Measurements from ENCODE around the gene ADARB1. TPM values are rescaled to one million over a fixed set of nuclear protein-coding genes. Genes with fewer than 3 reads are reported as not detected.

Gene ADARB1
- total RNA-seq, 1 experiment from 2014 or later = 15.8 TPM

- H3K4me1 Mint-ChIP-seq = peaks cover 9 to 12% of the 10 kb centered on the region in 2 experiments
- no peak overlapping the region for H3K4ac ChIP-seq (ENCODE audit: low read depth, low read length)
- no peak overlapping the region for H2AFZ ChIP-seq (ENCODE audit: low read length)
- H3K27me3 Mint-ChIP-seq (ENCODE audit: low read depth) = no peaks in the 10 kb centered on the region
- no peak overlapping the region for H4K8ac ChIP-seq (replicated peaks; ENCODE audit: insufficient read length, low read depth, low read length)
- H3K79me1 ChIP-seq (ENCODE audit: insufficient read depth, low read depth, low read length, poor library complexity, severe bottlenecking) = no peaks in the 10 kb centered on the region
- no peak overlapping the region for H3T11ph ChIP-seq (ENCODE audit: low read length)
- H3K27me3 ChIP-seq (ENCODE audit: insufficient read depth, low read length) = no peaks in the 10 kb centered on the region
- peaks cover 0 to 11% (median 5%) of the 10 kb centered on the region in 3 experiments; a peak in 2 of 7 replicates for H3K36me3 Mint-ChIP-seq (ENCODE audit: insufficient read depth in 1 of 3, low read depth in 3 of 3)
- no peak overlapping the region for H3K56ac ChIP-seq (ENCODE audit: insufficient read length, low read depth, low read length)
- H4K91ac ChIP-seq (ENCODE audit: insufficient read length, low read depth, low read length) = no peak overlapping the region
- H3K4me2 ChIP-seq (ENCODE audit: insufficient read depth, insufficient read length, low read length) = no peak overlapping the region
- H3K9me3 Mint-ChIP-seq = peaks cover 3 to 8% of the 10 kb centered on the region in 2 experiments; a peak in 1 of 5 replicates
- no peak overlapping the region for H2BK5ac ChIP-seq (ENCODE audit: insufficient read length, low read length)
- peak; percentile 26 for DNase-seq
- no peaks in the 10 kb centered on the region for H3K9me3 ChIP-seq (ENCODE audit: control insufficient read depth, low read depth, low read length)
- H3K79me2 ChIP-seq (ENCODE audit: insufficient read depth, low read length) = no peaks in the 10 kb centered on the region
- H3K23me2 ChIP-seq (ENCODE audit: insufficient read length, low read depth, low read length, poor library complexity, severe bottlenecking) = no peaks in the 10 kb centered on the region
- no peak overlapping the region for H3K23ac ChIP-seq (ENCODE audit: insufficient read length, low read depth, low read length)
- no peak overlapping the region for H3K27ac ChIP-seq (ENCODE audit: insufficient read length, low read depth, low read length)
- H3K4me3 Mint-ChIP-seq = no peak overlapping the region
- H3K4me1 ChIP-seq (ENCODE audit: insufficient read depth, low read length) = no peaks in the 10 kb centered on the region
- no peak overlapping the region for H2BK20ac ChIP-seq (ENCODE audit: low read depth, low read length, poor library complexity, severe bottlenecking)
- H2BK12ac ChIP-seq (ENCODE audit: insufficient read length, low read depth, low read length) = no peak overlapping the region
- H2AK5ac ChIP-seq (ENCODE audit: insufficient read length, low read length) = no peak overlapping the region
- no CpG with 5 or more reads among the region's 10 CpGs for WGBS (ENCODE audit: extremely low coverage, insufficient read length, low lambda C conversion rate)
- no peak overlapping the region for H3K18ac ChIP-seq (ENCODE audit: insufficient read length, low read depth, low read length)
- no peak overlapping the region for H4K5ac ChIP-seq (ENCODE audit: insufficient read length, low read depth, low read length)
- no peak overlapping the region for H3K9ac ChIP-seq (ENCODE audit: extremely low read depth, insufficient read length, low read length)
- peak overlapping the region in 1 of 3 experiments; percentile 78; a peak in 1 of 7 replicates for H3K27ac Mint-ChIP-seq
- H3K14ac ChIP-seq (ENCODE audit: insufficient read depth, low read length) = no peak overlapping the region; the same call in 1 of the 2 replicates
- no peaks in the 10 kb centered on the region for H4K20me1 ChIP-seq (ENCODE audit: control insufficient read depth, insufficient read depth, insufficient read length)
- H2BK120ac ChIP-seq (ENCODE audit: low read depth, low read length, poor library complexity, severe bottlenecking) = no peak overlapping the region
- TF ChIP-seq, protein P1, sequence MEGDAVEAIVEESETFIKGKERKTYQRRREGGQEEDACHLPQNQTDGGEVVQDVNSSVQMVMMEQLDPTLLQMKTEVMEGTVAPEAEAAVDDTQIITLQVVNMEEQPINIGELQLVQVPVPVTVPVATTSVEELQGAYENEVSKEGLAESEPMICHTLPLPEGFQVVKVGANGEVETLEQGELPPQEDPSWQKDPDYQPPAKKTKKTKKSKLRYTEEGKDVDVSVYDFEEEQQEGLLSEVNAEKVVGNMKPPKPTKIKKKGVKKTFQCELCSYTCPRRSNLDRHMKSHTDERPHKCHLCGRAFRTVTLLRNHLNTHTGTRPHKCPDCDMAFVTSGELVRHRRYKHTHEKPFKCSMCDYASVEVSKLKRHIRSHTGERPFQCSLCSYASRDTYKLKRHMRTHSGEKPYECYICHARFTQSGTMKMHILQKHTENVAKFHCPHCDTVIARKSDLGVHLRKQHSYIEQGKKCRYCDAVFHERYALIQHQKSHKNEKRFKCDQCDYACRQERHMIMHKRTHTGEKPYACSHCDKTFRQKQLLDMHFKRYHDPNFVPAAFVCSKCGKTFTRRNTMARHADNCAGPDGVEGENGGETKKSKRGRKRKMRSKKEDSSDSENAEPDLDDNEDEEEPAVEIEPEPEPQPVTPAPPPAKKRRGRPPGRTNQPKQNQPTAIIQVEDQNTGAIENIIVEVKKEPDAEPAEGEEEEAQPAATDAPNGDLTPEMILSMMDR (conservative IDR thresholded peaks at IDR 0.05) = no peak
- H2BK15ac ChIP-seq (ENCODE audit: low read depth, low read length) = no peak overlapping the region
These were observed 77.2 kb downstream of the ADARB1 start for GRCh38 chr21:45151445-45152160.
